Mammary epithelial cell (primary cell): Measurements from ENCODE around the gene BSPRY.

Experiments used
- CTCF ChIP-seq, 2 donors: IDR thresholded peaks in 1 of 2; conservative IDR thresholded peaks in 1 of 2; 2 replicates each; pipeline ENCODE4 v1.5.1; 2011 to 2012; ENCODE audit warnings: inconsistent platforms in 2 of 2, low read length in 2 of 2, mild to moderate bottlenecking in 2 of 2, control low read depth in 1 of 2, low read depth in 1 of 2; ENCODE audit not compliant: insufficient read depth in 1 of 2; ENCODE audit errors: extremely low read depth in 1 of 2
- EZH2 ChIP-seq: IDR thresholded peaks from 2 replicates; pipeline ENCODE4 v1.6.1; 2012; ENCODE audit warnings: low read length, inconsistent platforms, borderline replicate concordance

- TF ChIP-seq CTCF (conservative IDR thresholded peaks at IDR 0.05 in 1 of 2, IDR thresholded peaks at IDR 0.05 in 1 of 2; ENCODE audit: extremely low read depth in 1 of 2, insufficient read depth in 1 of 2, low read depth in 1 of 2, low read length in 2 of 2) = no peak
- no peak for TF ChIP-seq EZH2
Measured at GRCh38 chr9:113370806-113371325, 21.5 kb downstream of the BSPRY start.
